ENCODE measurements around the gene TMEM132C. TPM values are rescaled to one million over a fixed set of nuclear protein-coding genes. Genes with fewer than 3 reads are reported as not detected.

TMEM132C gene
- polyA plus RNA-seq, 1 experiment: not detected

- H3K4me3 ChIP-seq (ENCODE audit: low read depth, low read length): no peak overlapping the region
- peaks cover 51% of the 10 kb centered on the region for H3K9me3 ChIP-seq (ENCODE audit: control insufficient read depth, insufficient read depth, low read length)
- ChIA-PET CTCF (no interaction called here), POLR2A (no interaction called here)
- no peak overlapping the region for H3K27ac ChIP-seq (ENCODE audit: low read depth, low read length)
- TF ChIP-seq CTCF (IDR thresholded peaks at IDR 0.05; ENCODE audit: low read depth, low read length): no peak
- no peak for DNase-seq (ENCODE audit: low read depth, low spot score)
- H3K27me3 ChIP-seq (ENCODE audit: control insufficient read depth, insufficient read depth, low read length): no peaks in the 10 kb centered on the region
Observed at GRCh38 chr12:128578045-128578444, 311.1 kb downstream of the TMEM132C start.

- Histone ChIP-seq H3K27me3 (ENCODE audit: control insufficient read depth, insufficient read depth, low read length) (no peaks in the 10 kb centered on the region), H3K27ac (ENCODE audit: low read depth, low read length) (no peak overlapping the region), H3K9me3 (ENCODE audit: control insufficient read depth, insufficient read depth, low read length) (peaks cover 58% of the 10 kb centered on the region), H3K4me3 (ENCODE audit: low read depth, low read length) (no peak overlapping the region)
- POLR2A ChIA-PET: no interaction called here
- TF ChIP-seq CTCF (IDR thresholded peaks at IDR 0.05; ENCODE audit: low read depth, low read length): no peak
- CTCF ChIA-PET: no interaction called here
- DNase-seq (ENCODE audit: low read depth, low spot score): no peak
Observed at GRCh38 chr12:128581321-128581761, 314.4 kb downstream of the TMEM132C start.

- no peak overlapping the region for H3K4me3 ChIP-seq (ENCODE audit: low read depth, low read length)
- POLR2A ChIA-PET: no interaction called here
Observed at GRCh38 chr12:128583453-128583852, 316.5 kb downstream of the TMEM132C start.

GRCh38 chr12:128586451-128587029, 319.6 kb downstream of the TMEM132C start:
- CTCF ChIA-PET: no interaction called here
- no peak overlapping the region for H3K27ac ChIP-seq (ENCODE audit: low read depth, low read length)
- no peaks in the 10 kb centered on the region for H3K27me3 ChIP-seq (ENCODE audit: control insufficient read depth, insufficient read depth, low read length)
- no peak for TF ChIP-seq CTCF (IDR thresholded peaks at IDR 0.05; ENCODE audit: low read depth, low read length)
- POLR2A ChIA-PET: no interaction called here
- H3K4me3 ChIP-seq (ENCODE audit: low read depth, low read length): no peak overlapping the region
- DNase-seq (ENCODE audit: low read depth, low spot score): no peak
- H3K9me3 ChIP-seq (ENCODE audit: control insufficient read depth, insufficient read depth, low read length): peaks cover 50% of the 10 kb centered on the region

More at GRCh38 chr12:128583453-128583852, 316.5 kb downstream of the TMEM132C start:
- H3K27ac ChIP-seq (ENCODE audit: low read depth, low read length): no peak overlapping the region
- no peak for TF ChIP-seq CTCF (IDR thresholded peaks at IDR 0.05; ENCODE audit: low read depth, low read length)
- CTCF ChIA-PET: no interaction called here
- peaks cover 57% of the 10 kb centered on the region for H3K9me3 ChIP-seq (ENCODE audit: control insufficient read depth, insufficient read depth, low read length)
- no peak for DNase-seq (ENCODE audit: low read depth, low spot score)
- H3K27me3 ChIP-seq (ENCODE audit: control insufficient read depth, insufficient read depth, low read length): no peaks in the 10 kb centered on the region

GRCh38 chr12:128587918-128588317, 320.9 kb downstream of the TMEM132C start:
- Histone ChIP-seq H3K27me3 (ENCODE audit: control insufficient read depth, insufficient read depth, low read length) (no peaks in the 10 kb centered on the region), H3K9me3 (ENCODE audit: control insufficient read depth, insufficient read depth, low read length) (peaks cover 56% of the 10 kb centered on the region), H3K27ac (ENCODE audit: low read depth, low read length) (no peak overlapping the region), H3K4me3 (ENCODE audit: low read depth, low read length) (no peak overlapping the region)
- ChIA-PET CTCF (no interaction called here), POLR2A (no interaction called here)
- DNase-seq (ENCODE audit: low read depth, low spot score): no peak
- TF ChIP-seq CTCF (IDR thresholded peaks at IDR 0.05; ENCODE audit: low read depth, low read length): no peak

All from AG04450 (cell line).